Activated naive CD8-positive, alpha-beta T cell treated with anti-CD3 and anti-CD28 coated beads, Interleukin-2, amount 10 ng/mL, durations not matched to agents 7 days and 5 days (primary cell): ENCODE data around the gene GNA12. TPM values are rescaled to one million over a fixed set of nuclear protein-coding genes. Genes with fewer than 3 reads are reported as not detected.

Experiments used
- ATAC-seq: fragments of 150-1000 bp; cut with Tn5 transposase; one replicate; pipeline ENCODE4 v1.10.0; 2021; ENCODE audit warnings: low read depth, moderate library complexity
- POLR2A ChIA-PET: fragments of 350-600 bp; sonication (Branson Sonifier 250); formaldehyde crosslinking; loops from one replicate; lab custom pipeline; 2021; ENCODE audit warnings: antibody characterized with exemption; lab: Charles Lee
- DNase-seq: peaks from one replicate; pipeline ENCODE4 v3.0.0; 2021
- H3K27ac Mint-ChIP-seq: one replicate; pipeline ENCODE4 v1.8.0; 2022; ENCODE audit warnings: mild to moderate bottlenecking, mixed read lengths
- H3K27me3 Mint-ChIP-seq: one replicate; pipeline ENCODE4 v1.8.0; 2022; ENCODE audit warnings: mild to moderate bottlenecking, moderate library complexity, mixed read lengths
- H3K36me3 Mint-ChIP-seq: one replicate; pipeline ENCODE4 v1.8.0; 2021; ENCODE audit warnings: mild to moderate bottlenecking, mixed read lengths
- H3K4me1 Mint-ChIP-seq: one replicate; pipeline ENCODE4 v1.8.0; 2021; ENCODE audit warnings: mixed read lengths
- H3K4me3 Mint-ChIP-seq: one replicate; pipeline ENCODE4 v1.8.0; 2022; ENCODE audit warnings: mild to moderate bottlenecking, moderate library complexity, mixed read lengths
- H3K9me3 Mint-ChIP-seq: one replicate; pipeline ENCODE4 v1.8.0; 2021; ENCODE audit warnings: mixed read lengths
- total RNA-seq, 2 experiments: library from RNA; stranded (reverse); gene quantifications; one replicate each; pipeline ENCODE4 v1.2.3, GENCODE V29; 2021

Gene GNA12
- total RNA-seq, 2 experiments from 2014 or later = 14.5 to 17.4 TPM

- H3K36me3 Mint-ChIP-seq = peaks cover 15% of the 10 kb centered on the region
- H3K4me3 Mint-ChIP-seq = no peak overlapping the region
- ATAC-seq (no peak), DNase-seq (no peak)
- POLR2A ChIA-PET = no interaction called here
- H3K9me3 Mint-ChIP-seq = no peaks in the 10 kb centered on the region
- no peak overlapping the region for H3K27ac Mint-ChIP-seq
- H3K4me1 Mint-ChIP-seq = peaks cover under 1% of the 10 kb centered on the region
- no peaks in the 10 kb centered on the region for H3K27me3 Mint-ChIP-seq
These were observed 49.1 kb downstream of the GNA12 start for GRCh38 chr7:2794836-2795636.

DNA sequence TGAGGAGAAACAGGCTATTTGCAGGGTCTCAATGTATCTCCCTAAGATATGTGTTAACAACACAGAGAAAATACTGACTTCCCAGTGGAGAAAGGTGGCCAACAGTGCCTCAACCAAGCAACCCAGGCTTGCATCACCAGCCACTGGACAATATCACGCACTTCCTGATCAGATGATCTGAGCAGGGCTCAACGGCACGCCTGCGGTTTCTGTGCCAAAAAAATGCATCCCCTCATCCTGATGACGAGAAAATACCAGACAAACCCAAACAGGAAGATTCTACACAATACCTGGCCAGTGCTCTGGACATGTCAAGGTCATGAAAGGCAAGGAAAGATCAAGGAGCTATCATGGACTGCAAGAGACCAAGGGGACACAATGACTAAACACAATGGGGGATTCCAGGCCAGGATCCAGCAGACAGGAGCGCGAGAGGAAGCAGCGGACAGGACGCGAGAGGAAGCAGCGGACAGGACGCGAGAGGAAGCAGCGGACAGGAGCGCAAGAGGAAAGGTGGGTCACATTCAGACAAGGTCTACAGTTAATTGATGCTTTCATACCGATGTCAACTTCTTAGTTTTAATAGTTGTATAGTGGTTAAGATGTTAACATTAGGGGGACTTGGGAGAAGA is 51.1 kb downstream of the GNA12 start:
- ATAC-seq (no peak), DNase-seq (no peak)
- Mint-ChIP-seq H3K4me3 (no peak overlapping the region), H3K9me3 (no peaks in the 10 kb centered on the region), H3K36me3 (peaks cover 15% of the 10 kb centered on the region), H3K4me1 (no peaks in the 10 kb centered on the region), H3K27ac (no peak overlapping the region), H3K27me3 (no peaks in the 10 kb centered on the region)
- POLR2A ChIA-PET = no interaction called here

DNA sequence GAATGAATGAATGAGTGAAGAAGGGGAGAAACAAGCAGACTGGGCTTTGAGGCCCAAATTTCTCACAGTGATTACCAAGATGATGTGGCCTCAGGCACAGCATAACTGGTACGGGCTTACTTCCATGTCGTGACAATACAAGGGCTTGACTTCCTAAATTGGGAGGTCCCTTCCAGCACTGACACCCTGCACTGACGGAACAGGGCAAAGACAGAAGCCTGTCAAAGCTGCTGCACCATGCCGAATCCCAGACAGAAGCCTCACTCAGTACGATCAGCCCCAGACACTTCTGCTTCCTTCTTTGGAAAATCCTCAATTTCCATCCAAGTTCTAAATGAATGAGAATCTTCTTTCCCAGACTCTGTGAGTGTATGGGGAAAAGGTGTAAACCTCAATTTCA is 51.9 kb downstream of the GNA12 start:
- Mint-ChIP-seq H3K4me1 (no peaks in the 10 kb centered on the region), H3K9me3 (no peaks in the 10 kb centered on the region), H3K4me3 (no peak overlapping the region), H3K27me3 (no peaks in the 10 kb centered on the region), H3K36me3 (peaks cover 15% of the 10 kb centered on the region), H3K27ac (no peak overlapping the region)
- no peak for DNase-seq
- POLR2A ChIA-PET = no interaction called here
- ATAC-seq = no peak

DNA sequence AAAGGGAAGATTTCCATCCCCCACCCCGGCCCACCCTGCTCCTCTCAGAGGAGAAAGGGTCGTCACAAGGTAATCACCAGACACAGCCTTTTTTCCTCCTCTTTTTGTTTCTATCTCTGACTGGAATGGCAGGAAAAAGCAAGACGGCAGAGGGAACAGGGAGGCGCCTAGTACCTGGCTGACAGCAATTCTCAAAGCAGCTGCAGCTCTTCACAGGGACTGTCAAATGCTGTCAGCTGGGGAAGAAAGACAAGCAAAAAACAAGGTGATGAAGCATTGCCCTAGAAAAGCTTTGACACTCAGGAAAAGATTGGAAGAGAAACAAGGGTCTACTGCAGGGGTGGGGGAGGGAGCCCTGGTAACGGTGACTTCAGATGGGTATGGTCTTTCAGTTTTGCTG is 52.7 kb downstream of the GNA12 start:
- Mint-ChIP-seq H3K4me3 (no peak overlapping the region), H3K27me3 (no peaks in the 10 kb centered on the region), H3K4me1 (no peaks in the 10 kb centered on the region), H3K36me3 (peaks cover 15% of the 10 kb centered on the region), H3K9me3 (no peaks in the 10 kb centered on the region), H3K27ac (no peak overlapping the region)
- ATAC-seq (no peak), DNase-seq (no peak)
- POLR2A ChIA-PET = no interaction called here

DNA sequence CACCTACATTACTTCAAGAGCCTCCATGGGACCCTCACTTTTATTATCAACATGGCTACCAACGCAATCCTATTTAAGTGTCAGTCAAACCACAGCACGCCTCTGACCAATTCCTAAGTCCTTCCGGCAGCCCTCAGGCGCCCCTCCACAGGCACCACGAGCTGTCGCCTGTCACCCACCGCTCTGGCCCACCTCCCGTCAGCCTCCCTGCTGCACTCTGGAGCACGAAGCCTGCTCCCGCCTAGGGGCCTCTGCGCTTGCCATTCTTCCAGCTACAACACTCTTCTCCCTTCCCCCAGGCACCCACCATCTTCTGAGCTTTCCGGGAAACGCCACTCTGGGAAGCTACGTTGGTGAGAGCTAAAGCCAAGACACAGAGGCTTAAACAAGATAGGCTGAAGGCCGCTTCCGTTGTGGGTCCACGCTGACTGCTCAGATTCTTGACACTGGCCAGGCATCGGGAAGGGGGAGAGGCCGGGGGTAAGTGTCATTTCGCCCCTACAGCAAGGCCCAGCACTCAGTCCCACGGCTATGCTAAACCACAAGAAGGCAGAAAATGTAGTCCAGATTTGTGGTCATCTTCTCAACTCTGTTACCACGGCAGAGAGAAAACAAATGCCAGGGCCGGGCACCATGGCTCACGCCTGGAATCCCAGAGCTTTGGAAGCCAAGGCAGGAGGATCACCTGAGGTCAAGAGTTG is 56.7 kb downstream of the GNA12 start:
- ATAC-seq = no peak
- Mint-ChIP-seq H3K4me1 (peaks cover 7% of the 10 kb centered on the region), H3K27me3 (no peaks in the 10 kb centered on the region), H3K9me3 (no peaks in the 10 kb centered on the region), H3K27ac (no peak overlapping the region), H3K4me3 (no peak overlapping the region), H3K36me3 (peaks cover 4% of the 10 kb centered on the region)
- POLR2A ChIA-PET = no interaction called here
- no peak for DNase-seq

GRCh38 chr7:2786607-2787116 is 57.4 kb downstream of the GNA12 start:
- ATAC-seq = no peak
- peaks cover 7% of the 10 kb centered on the region for H3K36me3 Mint-ChIP-seq
- H3K4me1 Mint-ChIP-seq = peaks cover 10% of the 10 kb centered on the region
- no peak for DNase-seq
- H3K27me3 Mint-ChIP-seq = no peaks in the 10 kb centered on the region
- POLR2A ChIA-PET = no interaction called here
- H3K4me3 Mint-ChIP-seq = no peak overlapping the region
- no peaks in the 10 kb centered on the region for H3K9me3 Mint-ChIP-seq
- H3K27ac Mint-ChIP-seq = no peak overlapping the region

DNA sequence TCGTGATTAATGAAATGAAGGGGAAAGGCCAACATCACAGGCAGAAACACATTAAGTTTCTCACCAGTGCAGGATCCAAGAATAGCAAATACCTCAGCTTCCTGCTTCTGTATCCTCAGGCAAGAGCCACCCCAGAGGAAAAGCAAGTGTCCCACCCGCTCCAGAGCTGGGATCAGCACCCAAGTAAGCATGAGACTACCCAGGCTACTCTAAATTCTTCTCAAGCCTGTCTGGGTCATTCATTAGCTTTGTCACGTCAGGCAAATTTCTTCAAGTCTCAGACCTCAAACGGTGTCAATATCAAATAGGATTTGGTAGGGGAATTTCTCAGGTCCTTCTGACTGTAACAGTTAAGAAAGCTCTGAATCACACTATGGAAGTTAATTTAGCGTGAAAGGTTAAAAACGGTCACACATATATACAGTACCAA is 59.0 kb downstream of the GNA12 start:
- Mint-ChIP-seq H3K27ac (no peak overlapping the region), H3K36me3 (peaks cover 7% of the 10 kb centered on the region), H3K4me1 (peaks cover 14% of the 10 kb centered on the region), H3K27me3 (no peaks in the 10 kb centered on the region), H3K9me3 (no peaks in the 10 kb centered on the region), H3K4me3 (no peak overlapping the region)
- POLR2A ChIA-PET = no interaction called here
- no peak for DNase-seq
- no peak for ATAC-seq

DNA sequence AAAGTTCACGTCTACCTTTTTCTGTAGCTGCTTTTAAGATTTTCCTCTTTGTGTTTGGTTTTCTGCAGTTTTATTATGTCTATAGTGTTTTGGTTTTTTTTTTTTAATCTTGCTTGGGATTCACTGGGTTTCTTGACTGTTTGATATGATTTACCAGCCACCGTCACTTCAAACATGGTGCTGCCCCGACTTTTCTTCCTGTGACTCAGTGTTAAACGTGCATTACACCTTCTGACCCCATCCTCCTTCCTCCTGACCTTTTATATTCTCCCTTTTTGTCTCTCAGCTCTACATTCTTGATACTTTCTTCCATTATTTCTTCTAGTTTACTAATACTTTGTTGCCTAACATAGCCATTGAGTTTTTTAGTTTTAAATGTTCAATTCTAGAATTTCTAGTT is 61.5 kb downstream of the GNA12 start:
- Mint-ChIP-seq H3K4me1 (peaks cover 14% of the 10 kb centered on the region), H3K36me3 (peaks cover 7% of the 10 kb centered on the region), H3K9me3 (no peaks in the 10 kb centered on the region), H3K27ac (no peak overlapping the region), H3K27me3 (no peaks in the 10 kb centered on the region), H3K4me3 (peak overlapping the region; percentile 23)
- DNase-seq = no peak
- no peak for ATAC-seq
- POLR2A ChIA-PET = no interaction called here

GRCh38 chr7:2782121-2782520 is 62.0 kb downstream of the GNA12 start:
- DNase-seq = no peak
- Mint-ChIP-seq H3K9me3 (no peaks in the 10 kb centered on the region), H3K27ac (no peak overlapping the region), H3K4me3 (no peak overlapping the region), H3K27me3 (no peaks in the 10 kb centered on the region), H3K4me1 (peaks cover 14% of the 10 kb centered on the region), H3K36me3 (peaks cover 7% of the 10 kb centered on the region)
- ATAC-seq = no peak
- POLR2A ChIA-PET = no interaction called here

GRCh38 chr7:2781636-2782035 is 62.5 kb downstream of the GNA12 start:
- H3K27me3 Mint-ChIP-seq = no peaks in the 10 kb centered on the region
- POLR2A ChIA-PET = no interaction called here
- ATAC-seq (no peak), DNase-seq (no peak)
- H3K4me1 Mint-ChIP-seq = peaks cover 14% of the 10 kb centered on the region
- H3K9me3 Mint-ChIP-seq = no peaks in the 10 kb centered on the region
- peaks cover 7% of the 10 kb centered on the region for H3K36me3 Mint-ChIP-seq
- no peak overlapping the region for H3K27ac Mint-ChIP-seq
- no peak overlapping the region for H3K4me3 Mint-ChIP-seq

GRCh38 chr7:2779051-2779450 is 65.1 kb downstream of the GNA12 start:
- no peak overlapping the region for H3K27ac Mint-ChIP-seq
- no peak overlapping the region for H3K4me3 Mint-ChIP-seq
- peaks cover 14% of the 10 kb centered on the region for H3K4me1 Mint-ChIP-seq
- POLR2A ChIA-PET = no interaction called here
- no peaks in the 10 kb centered on the region for H3K9me3 Mint-ChIP-seq
- ATAC-seq (no peak), DNase-seq (no peak)
- peaks cover 7% of the 10 kb centered on the region for H3K36me3 Mint-ChIP-seq
- H3K27me3 Mint-ChIP-seq = no peaks in the 10 kb centered on the region

GRCh38 chr7:2777898-2778535 is 66.1 kb downstream of the GNA12 start:
- Mint-ChIP-seq H3K27me3 (no peaks in the 10 kb centered on the region), H3K36me3 (peaks cover 7% of the 10 kb centered on the region), H3K9me3 (no peaks in the 10 kb centered on the region), H3K4me1 (peaks cover 12% of the 10 kb centered on the region), H3K27ac (no peak overlapping the region), H3K4me3 (no peak overlapping the region)
- POLR2A ChIA-PET = no interaction called here
- ATAC-seq (no peak), DNase-seq (no peak)

DNA sequence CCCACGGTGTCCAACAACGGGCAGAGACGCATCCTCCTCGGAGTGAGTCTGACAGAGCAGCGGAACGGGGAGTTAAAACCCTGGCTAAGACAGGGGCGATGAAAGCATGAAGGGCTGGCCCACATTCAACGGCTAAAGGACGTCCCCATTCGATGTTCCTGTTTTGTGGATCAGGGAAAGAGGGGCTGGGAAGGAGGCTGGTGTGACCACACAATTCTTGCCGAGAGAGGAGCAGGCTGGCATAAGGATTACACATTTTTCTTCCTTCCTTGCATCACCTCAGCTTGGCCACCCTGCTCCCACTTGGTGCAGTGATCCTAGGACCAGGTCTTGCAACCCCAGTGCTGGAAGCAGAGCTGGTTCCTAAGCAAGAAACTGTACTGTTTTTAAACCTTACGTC is 67.7 kb downstream of the GNA12 start:
- no peaks in the 10 kb centered on the region for H3K9me3 Mint-ChIP-seq
- H3K27ac Mint-ChIP-seq = no peak overlapping the region
- no peaks in the 10 kb centered on the region for H3K27me3 Mint-ChIP-seq
- ATAC-seq = no peak
- POLR2A ChIA-PET = no interaction called here
- DNase-seq = no peak
- H3K4me1 Mint-ChIP-seq = peaks cover 9% of the 10 kb centered on the region
- H3K36me3 Mint-ChIP-seq = peaks cover 5% of the 10 kb centered on the region
- H3K4me3 Mint-ChIP-seq = no peak overlapping the region
